H1 (cell line): ENCODE data around the gene ENKD1.

Source experiments
- EZH2 ChIP-seq: fragments of 200-600 bp; sonication (generic); IDR thresholded peaks from 2 replicates; pipeline ENCODE4 v1.7.1; 2012; ENCODE audit warnings: low read depth, mild to moderate bottlenecking, moderate library complexity, low read length, inconsistent platforms; ENCODE audit not compliant: severe bottlenecking
- JUND ChIP-seq: IDR thresholded peaks from 2 replicates; pipeline ENCODE4 v1.6.1; 2011; ENCODE audit warnings: mild to moderate bottlenecking, improper control_type of control experiment, low read length
- POLR2A ChIP-seq, 2 experiments: IDR thresholded peaks; 1 replicate in 1 of 2; 2 replicates in 1 of 2; pipeline ENCODE4 v1.6.1; 2011; ENCODE audit warnings: low read depth in 2 of 2, low read length in 2 of 2, mild to moderate bottlenecking in 2 of 2; ENCODE audit errors: control extremely low read depth in 1 of 2
- RXRA ChIP-seq: IDR thresholded peaks from 2 replicates; pipeline ENCODE4 v1.6.1; 2011; ENCODE audit warnings: low read depth, mild to moderate bottlenecking, low read length, moderate library complexity; ENCODE audit not compliant: insufficient read depth
- SIN3A ChIP-seq, 2 experiments: IDR thresholded peaks in 1 of 2; conservative IDR thresholded peaks in 1 of 2; 2 replicates each; pipeline ENCODE4 v1.6.1; 2011 to 2012; ENCODE audit warnings: low read length in 2 of 2, improper control_type of control experiment in 1 of 2, low read depth in 1 of 2, mild to moderate bottlenecking in 1 of 2
- SIX5 ChIP-seq: IDR thresholded peaks from 2 replicates; pipeline ENCODE4 v1.6.1; 2011; ENCODE audit warnings: mild to moderate bottlenecking, low read depth, low read length
- TF ChIP-seq, protein P1 (sequence below), 3 experiments: IDR thresholded peaks; 1 replicate in 2 of 3; 2 replicates in 1 of 3; pipeline versions ENCODE4 v1.5.1 to v1.6.1; 2011; ENCODE audit warnings: low read length in 3 of 3, mild to moderate bottlenecking in 3 of 3, inconsistent platforms in 2 of 3, low read depth in 1 of 3, moderate library complexity in 1 of 3; ENCODE audit not compliant: insufficient read depth in 1 of 3; ENCODE audit errors: control extremely low read depth in 1 of 3

GRCh38 chr16:67664871-67665270 lies 1.7 kb downstream of the ENKD1 start:
- no peak for TF ChIP-seq EZH2
- TF ChIP-seq, protein P1, sequence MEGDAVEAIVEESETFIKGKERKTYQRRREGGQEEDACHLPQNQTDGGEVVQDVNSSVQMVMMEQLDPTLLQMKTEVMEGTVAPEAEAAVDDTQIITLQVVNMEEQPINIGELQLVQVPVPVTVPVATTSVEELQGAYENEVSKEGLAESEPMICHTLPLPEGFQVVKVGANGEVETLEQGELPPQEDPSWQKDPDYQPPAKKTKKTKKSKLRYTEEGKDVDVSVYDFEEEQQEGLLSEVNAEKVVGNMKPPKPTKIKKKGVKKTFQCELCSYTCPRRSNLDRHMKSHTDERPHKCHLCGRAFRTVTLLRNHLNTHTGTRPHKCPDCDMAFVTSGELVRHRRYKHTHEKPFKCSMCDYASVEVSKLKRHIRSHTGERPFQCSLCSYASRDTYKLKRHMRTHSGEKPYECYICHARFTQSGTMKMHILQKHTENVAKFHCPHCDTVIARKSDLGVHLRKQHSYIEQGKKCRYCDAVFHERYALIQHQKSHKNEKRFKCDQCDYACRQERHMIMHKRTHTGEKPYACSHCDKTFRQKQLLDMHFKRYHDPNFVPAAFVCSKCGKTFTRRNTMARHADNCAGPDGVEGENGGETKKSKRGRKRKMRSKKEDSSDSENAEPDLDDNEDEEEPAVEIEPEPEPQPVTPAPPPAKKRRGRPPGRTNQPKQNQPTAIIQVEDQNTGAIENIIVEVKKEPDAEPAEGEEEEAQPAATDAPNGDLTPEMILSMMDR (IDR thresholded peaks at IDR 0.05; ENCODE audit: control extremely low read depth in 1 of 3, insufficient read depth in 1 of 3, low read depth in 1 of 3, low read length in 3 of 3) = no peak
- TF ChIP-seq POLR2A (IDR thresholded peaks at IDR 0.05; ENCODE audit: control extremely low read depth in 1 of 2, low read depth in 2 of 2, low read length in 2 of 2) = no peak
- TF ChIP-seq SIN3A (conservative IDR thresholded peaks at IDR 0.05 in 1 of 2, IDR thresholded peaks at IDR 0.05 in 1 of 2; ENCODE audit: low read depth in 1 of 2, low read length in 2 of 2) = no peak
- TF ChIP-seq RXRA = no peak
- no peak for TF ChIP-seq SIX5
- no peak for TF ChIP-seq JUND
